NCI-H446 (cell line): ENCODE results near the gene SPINDOC.
"Not testable (repeated sequence)": the region's sequence is repeated elsewhere in the genome, so short reads cannot be mapped to it uniquely, and the experiment has no call there.

Experiments
- DNase-seq, 2 experiments: peaks; one replicate each; lab custom pipeline; 2025; lab: John Stamatoyannopoulos, UW

Gene SPINDOC

DNA sequence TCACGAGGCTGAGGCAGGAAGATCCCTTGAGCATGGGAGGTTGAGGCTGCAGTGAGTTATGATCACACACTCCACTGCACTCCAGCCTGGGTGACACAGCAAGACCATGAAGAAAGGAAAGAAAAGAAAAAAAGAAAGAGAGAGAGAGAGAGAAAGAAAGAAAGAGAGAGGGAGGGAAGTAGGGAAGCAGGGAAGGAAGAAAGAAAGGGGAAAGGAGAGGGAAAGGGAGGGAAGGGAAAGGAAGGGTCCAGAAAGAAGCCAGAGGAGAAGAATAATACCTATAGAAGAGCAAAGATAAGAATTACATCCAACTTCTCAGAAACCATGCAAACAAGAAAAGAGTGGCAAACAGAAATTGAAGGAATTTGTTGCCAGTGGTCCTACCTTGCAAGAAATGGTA is 27.4 kb upstream of the SPINDOC start:
- DNase-seq, result no peak

GRCh38 chr11:63791495-63792167 is 21.6 kb upstream of the SPINDOC start:
- no peak for DNase-seq

DNA sequence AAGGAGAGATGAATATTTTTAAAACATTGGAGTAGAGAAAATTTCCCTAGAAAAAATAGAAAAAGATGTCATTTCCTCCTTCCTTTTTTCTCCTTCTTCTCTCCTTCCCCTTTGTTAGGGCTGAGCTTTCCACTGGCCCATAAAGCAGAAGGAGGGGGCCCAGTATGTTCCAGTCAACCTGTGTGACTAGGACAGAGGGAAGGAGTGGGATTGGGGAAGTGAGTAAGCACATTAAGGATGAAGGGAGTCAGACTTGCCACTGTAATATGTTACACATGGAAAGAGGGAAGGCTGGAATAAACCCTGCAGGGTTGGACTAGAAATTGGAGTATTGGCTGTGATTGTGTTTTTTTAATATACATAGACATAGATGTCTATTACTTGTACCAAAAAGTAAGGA is 20.1 kb upstream of the SPINDOC start:
- no peak for DNase-seq

GRCh38 chr11:63795066-63795465 is 18.2 kb upstream of the SPINDOC start:
- DNase-seq, result no peak

DNA sequence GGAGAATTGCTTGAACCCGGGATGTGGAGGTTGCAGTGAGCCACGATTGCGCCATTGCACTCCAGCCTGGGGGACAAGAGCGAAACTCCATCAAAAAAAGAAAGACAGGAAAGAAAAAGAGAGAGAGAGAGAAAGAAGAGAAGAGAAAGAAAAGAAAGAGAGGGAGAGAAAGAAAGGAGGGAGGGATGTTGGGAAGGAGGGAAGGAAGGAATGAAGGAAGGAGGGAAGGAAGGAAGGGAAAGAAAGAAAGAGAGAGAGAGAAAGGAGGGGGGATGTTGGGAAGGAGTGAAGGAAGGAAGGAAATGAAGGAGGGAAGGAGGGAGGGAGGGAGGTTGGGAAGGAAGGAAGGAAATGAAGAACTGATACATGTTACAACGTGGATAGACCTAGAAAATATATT is 12.3 kb upstream of the SPINDOC start:
- DNase-seq, result no peak

DNA sequence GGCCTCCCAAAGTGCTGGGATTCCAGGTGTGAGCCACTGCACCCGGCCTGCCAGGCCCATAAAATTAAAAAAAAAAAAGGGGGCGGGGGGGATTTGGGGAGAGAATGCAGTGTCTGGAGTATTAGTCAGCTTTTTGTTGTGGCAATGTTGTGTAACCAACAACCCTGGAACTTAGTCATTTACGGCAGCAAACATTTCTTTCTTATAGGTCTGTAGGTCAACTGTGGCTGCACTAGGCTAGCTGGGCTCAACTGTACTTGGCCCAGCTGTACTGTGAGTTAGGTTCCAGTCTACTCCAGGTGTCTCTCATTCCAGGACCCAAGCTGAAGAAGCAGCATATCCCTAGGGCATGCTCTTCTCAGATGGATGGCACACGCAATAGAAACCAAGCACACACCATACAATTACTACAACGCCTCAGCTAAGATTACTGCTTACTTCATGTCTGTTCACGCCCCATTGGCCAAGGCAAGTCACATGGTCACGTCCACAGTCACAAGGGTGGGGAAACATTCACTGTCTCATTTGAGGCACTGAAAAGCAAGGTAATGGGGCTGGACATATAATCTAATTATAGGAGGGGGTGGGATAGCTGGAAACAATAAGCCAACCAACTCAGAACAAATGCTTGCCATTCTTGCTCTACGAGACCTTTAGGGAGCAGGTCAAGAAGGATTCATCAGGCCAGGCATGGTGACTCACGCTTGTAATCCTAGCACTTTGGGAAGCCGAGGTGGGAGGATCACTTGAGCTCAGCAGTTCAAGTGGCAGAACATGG is 10.4 kb upstream of the SPINDOC start:
- DNase-seq, result no peak

- no peak for DNase-seq
These were observed 9.0 kb upstream of the SPINDOC start for GRCh38 chr11:63804259-63804658.

DNA sequence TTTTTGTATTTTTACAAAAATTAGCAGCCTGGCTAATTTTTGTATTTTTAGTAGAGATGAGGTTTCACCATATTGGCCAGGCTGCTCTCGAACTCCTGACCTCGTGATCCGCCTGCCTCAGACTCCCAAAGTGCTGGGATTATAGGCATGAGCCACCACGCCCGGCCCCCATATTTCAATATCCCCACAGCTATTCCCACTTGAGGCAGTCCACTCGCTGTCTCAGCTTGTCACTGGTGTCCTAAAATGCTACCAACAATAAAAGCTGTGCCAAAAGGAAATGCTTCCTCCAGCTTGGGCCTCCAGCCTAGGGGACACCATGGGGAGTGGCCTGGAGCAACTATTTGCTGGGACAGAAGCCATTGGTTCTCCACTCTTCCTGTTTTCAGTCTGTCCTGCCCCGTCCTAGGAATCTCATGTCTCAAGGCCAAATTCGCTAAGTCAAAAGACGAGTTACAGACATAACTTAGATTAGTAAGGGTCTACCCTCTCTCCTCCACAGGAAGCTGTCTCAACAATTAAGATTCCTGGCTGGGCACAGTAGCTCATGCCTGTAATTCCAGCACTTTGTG is 7.3 kb upstream of the SPINDOC start:
- DNase-seq, result no peak

DNA sequence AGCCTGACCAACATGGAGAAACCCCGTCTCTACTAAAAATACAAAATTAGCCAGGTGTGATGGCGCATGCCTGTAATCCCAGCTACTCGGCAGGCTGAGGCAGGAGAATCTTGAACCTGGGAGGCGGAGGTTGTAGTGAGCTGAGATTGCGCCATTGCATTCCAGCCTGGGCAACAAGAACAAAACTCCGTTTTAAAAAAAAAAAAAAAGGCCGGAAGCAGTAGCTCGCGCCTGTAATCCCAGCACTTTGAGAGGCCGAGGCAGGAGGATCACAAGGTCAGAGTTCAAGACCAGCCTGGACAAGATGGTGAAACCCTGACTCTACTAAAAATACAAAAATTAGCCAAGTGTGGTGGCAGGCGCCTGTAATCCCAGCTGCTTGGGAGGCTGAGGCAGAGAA is 2.9 kb upstream of the SPINDOC start:
- not testable (repeated sequence) for DNase-seq

DNA sequence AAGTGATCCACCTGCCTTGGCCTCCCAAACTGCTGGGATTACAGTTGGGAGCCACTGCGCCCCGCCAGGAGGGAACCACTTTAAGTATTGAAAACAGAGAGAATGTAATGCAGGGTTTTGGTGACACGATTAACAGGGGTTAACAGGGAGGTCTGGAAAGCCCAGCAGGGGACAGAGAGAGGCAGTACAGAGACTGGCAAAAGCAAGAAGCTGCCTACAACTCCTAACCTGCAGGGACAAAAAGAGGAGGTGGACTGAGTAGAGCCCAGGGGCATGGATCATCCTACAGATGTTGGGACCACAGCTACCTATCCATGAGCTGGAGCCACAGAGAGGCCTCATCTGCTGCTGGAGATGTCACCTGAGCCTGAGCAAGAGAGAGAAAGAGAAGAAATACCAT is 1.7 kb upstream of the SPINDOC start:
- no peak for DNase-seq

- DNase-seq, result no peak
These were observed 517 bp downstream of the SPINDOC start for GRCh38 chr11:63813563-63814382.

DNA sequence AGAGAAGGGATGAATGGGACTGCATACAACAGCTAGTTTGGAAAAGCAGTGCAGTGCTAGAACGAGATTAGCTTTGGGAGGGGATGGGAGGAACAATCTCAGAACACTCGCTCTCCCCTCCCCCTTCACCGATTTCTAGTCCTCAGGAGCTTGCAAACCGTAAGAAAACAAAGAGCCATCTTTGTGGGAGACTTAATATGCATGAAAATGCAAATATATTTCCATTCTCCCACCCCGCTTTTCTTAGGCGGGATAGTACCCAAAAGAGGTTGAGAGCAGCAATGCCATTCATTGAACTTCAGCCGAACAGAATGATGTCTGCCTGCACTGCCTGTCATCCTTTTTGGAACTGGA is 1.1 kb downstream of the SPINDOC start:
- DNase-seq, result no peak

GRCh38 chr11:63816166-63816565 is 2.9 kb downstream of the SPINDOC start:
- DNase-seq, result no peak

DNA sequence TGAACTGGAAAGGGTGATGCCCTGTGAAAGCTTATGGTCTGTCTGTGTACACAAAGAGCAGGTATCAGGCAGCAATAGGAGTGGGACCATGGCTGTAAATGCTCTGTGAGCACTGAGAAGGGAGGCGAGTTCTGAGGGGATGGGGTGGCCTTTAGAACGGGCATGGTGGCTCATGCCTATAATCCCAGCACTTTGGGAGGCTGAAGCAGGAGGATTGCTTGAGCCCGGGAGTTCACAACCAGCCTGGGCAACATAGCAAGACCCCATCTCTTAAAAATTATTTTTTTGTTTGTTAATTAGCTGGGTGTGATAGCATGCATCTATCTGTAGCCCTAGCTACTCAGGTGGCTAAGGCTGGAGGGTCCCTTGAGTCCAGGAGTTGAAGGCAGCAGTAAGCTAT is 3.5 kb downstream of the SPINDOC start:
- no peak for DNase-seq

DNA sequence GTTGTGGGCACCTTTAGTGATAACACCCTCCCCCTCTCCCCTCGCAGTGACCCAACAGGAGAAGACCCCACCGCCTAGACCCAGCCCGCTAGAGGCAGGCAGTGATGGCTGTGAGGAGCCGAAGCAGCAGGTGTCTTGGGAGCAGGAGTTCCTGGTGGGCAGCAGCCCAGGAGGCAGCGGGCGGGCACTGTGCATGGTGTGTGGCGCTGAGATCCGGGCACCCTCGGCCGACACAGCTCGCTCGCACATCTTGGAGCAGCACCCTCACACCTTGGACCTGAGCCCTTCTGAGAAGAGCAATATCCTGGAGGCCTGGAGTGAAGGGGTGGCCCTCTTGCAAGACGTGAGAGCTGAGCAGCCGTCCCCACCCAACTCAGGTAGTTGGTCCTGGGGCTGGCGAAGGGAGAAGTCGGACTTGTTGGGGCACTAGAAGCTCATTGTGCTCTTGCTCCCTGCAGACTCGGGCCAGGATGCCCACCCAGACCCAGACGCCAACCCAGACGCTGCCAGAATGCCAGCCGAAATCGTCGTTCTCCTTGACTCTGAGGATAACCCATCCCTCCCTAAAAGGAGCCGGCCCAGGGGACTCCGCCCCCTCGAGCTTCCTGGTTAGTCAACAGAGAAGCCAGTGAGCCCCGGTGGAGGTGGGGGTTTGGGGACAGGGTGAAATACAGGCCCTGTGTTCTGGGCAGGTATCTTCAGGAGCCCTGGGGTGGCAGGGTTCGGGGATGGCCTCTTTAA is 4.7 kb downstream of the SPINDOC start:
- DNase-seq, result no peak

- DNase-seq, result no peak
These were observed 5.4 kb downstream of the SPINDOC start for GRCh38 chr11:63818609-63819008.

- DNase-seq, result no peak
These were observed 8.2 kb downstream of the SPINDOC start for GRCh38 chr11:63821411-63821810.

DNA sequence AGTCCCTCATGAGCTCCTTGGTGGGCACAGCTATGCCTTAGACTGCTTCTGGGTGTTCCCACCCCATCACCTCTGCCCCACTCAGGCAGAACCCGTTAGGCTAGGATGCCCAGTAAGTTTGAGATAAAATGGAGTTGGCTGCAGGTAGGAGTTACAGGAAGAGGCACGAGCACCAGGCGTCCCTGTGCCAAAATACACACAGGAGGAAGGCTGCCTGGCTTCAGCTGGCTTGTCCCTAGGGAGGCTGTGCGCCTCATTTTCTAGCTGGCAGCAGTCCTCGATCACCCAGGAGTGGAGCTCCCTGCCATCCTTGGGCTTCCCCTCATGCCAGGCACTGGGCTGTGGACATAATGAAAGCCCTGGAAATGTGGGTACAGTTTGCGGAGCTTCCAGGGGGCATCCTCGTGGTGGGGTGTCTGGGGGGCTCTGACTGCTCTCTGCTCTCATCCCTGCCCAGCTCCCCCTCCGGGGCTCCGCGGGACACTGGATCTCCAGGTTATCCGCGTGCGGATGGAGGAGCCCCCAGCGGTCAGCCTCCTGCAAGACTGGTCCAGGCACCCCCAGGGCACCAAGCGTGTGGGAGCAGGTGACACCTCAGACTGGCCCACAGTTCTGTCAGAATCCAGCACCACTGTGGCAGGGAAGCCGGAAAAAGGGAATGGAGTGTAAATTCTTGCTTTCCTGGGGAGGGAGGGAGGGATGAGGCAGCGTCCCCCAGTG is 13.4 kb downstream of the SPINDOC start:
- DNase-seq, result no peak

DNA sequence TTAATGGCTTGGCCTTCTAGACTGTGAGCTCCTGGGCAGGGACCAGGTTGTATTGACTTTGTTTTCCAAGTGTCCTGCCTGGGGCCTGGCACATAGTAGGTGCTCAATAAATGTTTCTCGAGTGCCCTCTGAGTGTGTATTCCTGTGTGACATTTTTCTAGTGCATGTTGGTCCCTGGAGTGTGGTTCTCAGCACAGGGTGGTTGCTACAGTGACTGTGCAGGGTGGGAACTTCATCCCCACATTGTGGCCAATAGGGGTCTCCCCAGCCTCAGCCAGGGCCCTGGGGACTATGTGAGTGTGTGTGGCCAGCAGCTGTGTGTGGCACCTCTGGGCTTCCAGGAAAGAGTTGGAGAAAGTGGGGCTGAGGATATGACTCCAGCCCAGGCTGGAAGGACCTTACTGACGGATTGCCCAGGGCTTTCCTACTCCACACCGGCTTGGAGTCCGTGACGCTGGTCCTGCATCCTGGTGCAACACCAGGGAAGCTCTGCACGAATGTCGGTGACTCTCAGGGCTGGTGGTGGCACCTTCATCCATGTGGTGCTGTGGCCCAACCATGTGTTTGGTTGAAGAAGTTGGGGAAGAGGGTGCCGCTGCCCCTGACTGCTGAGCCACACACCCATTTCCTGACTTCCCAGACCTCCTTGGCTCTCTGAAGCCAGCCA is 16.7 kb downstream of the SPINDOC start:
- no peak for DNase-seq

- DNase-seq, result no peak
These were observed 18.1 kb downstream of the SPINDOC start for GRCh38 chr11:63831326-63831725.

DNA sequence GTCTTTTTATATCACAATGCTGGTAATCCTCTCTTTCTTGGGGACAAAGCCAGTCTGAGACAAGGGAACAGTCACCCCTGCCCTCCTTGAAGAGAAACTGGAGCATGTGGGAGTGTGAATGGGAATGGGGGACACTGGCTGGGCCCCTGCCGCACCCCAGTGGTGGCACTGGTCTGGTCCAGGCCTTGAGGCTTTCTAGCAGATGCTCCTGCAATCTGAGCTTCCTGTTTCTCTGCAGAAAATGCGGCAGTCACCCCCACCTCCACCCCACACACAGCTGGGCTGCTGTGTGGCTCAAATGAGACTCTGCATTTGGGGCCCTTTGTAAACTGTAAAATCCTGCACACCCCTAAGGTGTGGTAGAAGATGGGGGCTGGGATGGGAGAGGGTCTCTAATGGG is 19.1 kb downstream of the SPINDOC start:
- no peak for DNase-seq
